Activated CD4-positive, alpha-beta T cell treated with anti-CD3 and anti-CD28 coated beads, Interleukin-2, amount 50 U/mL, for 24 hours (primary cell): ENCODE results near the gene PRMT5.
A peak's percentile ranks its signal among the peaks of the same experiment; 100 is the strongest.

Experiments
- DNase-seq, 2 donors: peaks; one replicate each; pipeline ENCODE4 v3.0.0-alpha.2; 2020; ENCODE audit warnings: low read depth in 1 of 2, low spot score in 1 of 2

The PRMT5 gene

GRCh38 chr14:22898302-22899090 is 30.7 kb downstream of the PRMT5 start:
- DNase-seq: no peak

DNA sequence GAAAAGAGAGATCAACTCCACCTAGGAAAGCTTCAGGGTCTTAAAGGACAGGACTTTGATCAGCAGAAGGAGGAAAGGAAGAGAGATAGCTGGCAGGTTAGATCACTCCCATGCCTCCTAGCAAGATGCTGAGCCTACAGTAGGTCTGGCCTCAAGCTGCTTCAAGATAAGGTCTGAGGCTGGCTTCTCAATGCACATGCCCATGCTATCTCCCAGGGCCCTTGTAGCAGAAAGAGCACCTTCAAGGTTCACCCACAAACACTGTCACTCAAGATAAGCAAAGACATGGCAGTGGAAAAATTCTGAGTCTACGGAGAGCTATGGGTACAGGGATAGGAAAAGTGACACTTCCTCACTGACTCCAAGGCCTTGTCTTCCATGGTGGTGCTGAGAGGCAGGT is 31.8 kb downstream of the PRMT5 start:
- DNase-seq: no peak

DNA sequence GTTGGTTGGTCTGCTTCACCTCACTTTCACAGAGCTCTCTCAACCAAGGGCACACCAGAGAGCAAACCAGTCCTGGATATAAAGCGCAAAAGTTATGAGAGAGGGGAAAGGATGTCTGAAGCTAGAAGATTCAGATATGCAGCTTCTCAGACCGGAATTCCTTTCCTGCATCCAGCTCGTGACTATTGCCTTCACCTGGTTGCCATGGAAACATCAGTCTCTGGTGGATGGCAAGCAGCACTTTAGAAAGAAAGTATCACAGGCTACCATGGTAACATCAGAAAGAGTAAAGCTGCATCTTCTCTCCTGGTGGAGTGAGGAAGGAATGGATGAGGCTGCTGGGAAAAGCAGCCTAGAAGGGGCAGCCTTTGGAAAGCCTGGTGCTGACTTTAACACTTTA is 32.4 kb downstream of the PRMT5 start:
- no peak for DNase-seq

DNA sequence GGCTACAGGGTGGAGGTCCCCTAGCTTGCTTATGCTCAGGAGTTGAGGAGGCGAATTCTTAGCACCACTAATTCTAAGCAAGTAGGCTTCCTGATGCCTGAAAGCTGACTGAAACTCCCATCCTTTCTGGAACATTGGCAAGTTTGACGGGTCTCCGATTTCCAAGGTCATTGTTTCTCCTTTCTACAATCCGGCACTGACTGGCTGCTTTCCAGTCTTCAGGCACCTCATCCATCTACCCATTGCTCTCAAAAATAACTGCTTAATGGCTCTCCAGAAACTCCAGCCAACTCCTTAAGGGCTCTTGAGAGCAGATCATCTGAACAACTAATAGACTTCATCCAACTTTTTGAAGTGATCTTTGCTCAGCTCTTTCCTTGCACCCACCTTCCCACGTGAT is 32.8 kb downstream of the PRMT5 start:
- DNase-seq: no peak

DNA sequence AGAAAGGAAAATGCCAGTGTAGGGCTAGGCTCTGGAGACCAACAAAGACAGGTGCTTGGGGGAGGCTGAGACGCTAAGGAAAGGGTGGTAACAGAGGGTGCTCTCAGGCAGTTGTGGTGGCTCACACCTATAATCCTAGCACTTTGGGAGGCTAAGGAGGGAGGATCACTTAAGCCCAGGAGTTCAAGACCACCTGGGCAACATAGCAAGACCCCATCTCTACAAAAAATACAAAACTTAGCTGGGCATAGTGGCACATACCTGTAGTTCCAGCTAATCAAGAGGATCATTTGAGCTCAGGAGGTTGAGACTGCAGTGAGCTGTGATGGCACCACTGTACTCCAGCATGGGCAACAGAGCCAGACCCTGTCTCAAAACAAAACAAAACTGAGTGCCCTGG is 33.8 kb downstream of the PRMT5 start:
- DNase-seq: no peak

- no peak for DNase-seq
Measured at GRCh38 chr14:22893706-22894105, 35.5 kb downstream of the PRMT5 start.

DNA sequence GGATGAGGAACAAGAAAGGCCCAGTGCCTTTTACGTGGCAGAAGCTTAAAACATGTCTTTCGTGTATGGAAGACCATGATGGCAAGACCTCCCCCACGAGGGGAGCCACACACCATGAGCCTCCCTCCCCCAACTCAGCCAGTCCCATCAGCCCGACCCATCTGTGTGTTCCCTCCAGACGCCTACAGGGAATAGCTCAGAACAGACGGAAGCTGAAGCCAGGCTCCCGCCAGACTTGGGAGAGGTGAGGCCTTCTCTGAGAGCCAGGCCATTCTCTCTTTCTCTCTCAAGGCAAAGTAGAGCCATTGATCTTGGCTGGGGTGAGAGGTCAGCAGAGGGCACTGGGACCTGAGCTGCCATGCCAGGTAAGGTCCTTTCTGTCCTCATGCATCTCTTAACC is 36.7 kb downstream of the PRMT5 start:
- DNase-seq: no peak

GRCh38 chr14:22890416-22890815 is 38.8 kb downstream of the PRMT5 start:
- DNase-seq: no peak

- DNase-seq: no peak
Measured at GRCh38 chr14:22888662-22889061, 40.5 kb downstream of the PRMT5 start.

DNA sequence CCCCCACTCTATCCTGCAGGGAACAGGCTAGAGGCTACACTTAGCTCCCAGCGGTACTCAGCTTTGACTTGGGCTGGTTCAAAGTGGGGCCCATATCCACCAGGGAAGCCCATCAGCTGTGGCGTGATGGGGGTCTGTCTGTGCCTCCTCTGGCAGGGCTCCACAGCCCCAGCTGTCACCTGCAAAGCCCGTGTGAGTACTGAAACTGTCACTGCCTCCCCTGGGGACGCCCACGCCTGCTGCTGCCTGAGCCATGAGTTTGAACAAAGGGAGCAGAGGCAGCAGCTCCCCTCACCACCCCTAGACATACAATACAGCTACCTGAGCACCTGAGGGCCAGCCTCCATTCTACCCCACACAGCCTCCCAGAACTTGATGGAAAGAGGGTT is 41.2 kb downstream of the PRMT5 start:
- DNase-seq: peak; percentile 35 to 38

DNA sequence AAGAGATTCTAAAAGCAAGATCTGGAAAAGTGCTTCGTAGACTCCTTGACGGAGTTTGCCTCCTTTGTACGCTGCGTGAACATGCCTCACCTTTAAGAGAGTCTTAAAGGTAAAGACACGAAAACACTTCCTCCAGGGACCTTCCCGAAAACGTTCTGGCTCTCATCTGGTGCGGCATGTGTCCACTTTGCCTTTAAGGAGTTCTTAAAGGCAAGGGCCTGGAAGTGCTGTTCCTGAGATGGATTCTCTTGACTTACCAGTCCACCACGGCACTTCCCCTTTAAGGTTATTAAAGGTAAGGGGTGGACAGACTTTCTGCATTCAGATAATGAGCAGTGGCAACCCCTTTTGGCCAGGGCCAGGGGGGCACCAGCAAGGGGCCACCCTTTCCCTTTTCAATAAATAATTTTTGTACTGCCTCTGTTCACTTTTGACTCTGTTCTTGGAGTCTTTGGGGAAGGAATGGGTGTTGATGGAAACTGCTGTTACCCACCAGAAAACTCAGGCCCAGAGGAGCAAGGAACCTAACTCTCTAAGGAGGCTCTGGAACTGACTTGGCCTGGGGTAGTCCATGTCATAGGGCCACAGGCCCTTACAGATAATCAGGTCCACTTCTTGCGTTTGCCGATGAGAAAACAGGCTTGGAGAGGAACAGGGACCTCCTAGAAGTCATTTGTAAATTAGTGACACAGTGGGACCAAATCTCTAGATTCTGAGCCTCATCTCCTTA is 41.8 kb downstream of the PRMT5 start:
- no peak for DNase-seq

DNA sequence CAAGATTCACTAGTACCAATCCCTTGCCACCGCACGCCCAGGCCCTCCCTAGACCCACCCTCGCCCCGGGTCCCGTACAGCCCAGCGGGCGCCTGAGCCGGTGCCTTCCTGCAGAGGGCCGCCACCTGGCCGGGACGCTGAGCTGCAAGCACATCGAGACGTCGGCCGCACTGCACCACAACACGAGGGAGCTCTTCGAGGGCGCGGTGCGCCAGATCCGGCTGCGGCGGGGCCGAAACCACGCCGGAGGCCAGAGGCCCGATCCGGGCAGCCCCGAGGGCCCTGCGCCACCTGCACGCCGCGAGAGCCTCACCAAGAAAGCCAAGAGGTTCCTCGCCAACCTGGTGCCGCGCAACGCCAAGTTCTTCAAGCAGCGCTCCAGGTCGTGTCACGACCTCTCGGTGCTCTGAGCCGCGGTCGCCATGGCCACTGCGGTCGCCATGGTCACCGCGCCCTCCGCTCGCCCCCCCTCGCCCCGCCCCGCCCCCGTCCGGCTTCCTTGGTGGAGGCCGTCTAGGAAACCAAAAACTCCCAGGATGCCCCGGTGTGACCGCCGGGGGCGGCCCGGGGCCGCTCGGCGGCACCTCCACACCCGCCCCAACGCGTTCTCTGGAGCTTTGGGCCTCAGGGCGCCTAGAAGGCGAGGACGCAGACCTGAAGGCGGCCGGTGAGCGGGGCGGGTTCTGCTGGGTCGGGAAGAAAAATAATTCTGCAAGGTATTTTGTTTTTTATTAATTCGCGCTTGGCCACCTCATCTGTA is 42.5 kb downstream of the PRMT5 start:
- DNase-seq: peak; percentile 31 to 44

DNA sequence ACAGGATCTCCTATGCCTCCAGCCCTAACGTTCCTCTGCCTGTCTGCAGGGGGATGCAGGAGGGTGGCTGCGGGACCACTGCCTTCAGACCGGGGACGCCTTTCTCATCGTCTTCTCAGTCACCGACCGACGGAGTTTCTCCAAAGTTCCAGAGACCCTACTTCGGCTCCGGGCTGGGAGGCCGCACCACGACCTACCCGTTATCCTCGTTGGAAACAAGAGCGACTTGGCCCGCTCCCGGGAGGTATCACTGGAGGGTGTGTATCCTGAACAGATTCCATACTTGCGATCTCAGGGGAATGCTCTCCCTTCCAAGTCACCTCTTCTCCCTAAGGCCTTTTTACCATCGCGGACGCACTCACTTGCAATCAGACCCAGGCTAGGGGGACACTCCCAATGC is 43.2 kb downstream of the PRMT5 start:
- no peak for DNase-seq

GRCh38 chr14:22884738-22885523 is 44.2 kb downstream of the PRMT5 start:
- no peak for DNase-seq

GRCh38 chr14:22884076-22884737 is 45.0 kb downstream of the PRMT5 start:
- no peak for DNase-seq

- DNase-seq: no peak
Measured at GRCh38 chr14:22883173-22883976, 45.8 kb downstream of the PRMT5 start, which contains the start of gene REM2. TSS of gene REM2 (plus strand) at chr14:22883222. CDS start at chr14:22883288, 66 bp downstream.

GRCh38 chr14:22882529-22883172 is 46.5 kb downstream of the PRMT5 start:
- DNase-seq: no peak

- DNase-seq: no peak
Measured at GRCh38 chr14:22882064-22882463, 47.1 kb downstream of the PRMT5 start.
